Chondrocyte (in vitro differentiated cells): ENCODE data around the gene KIAA0319L. TPM values are rescaled to one million over a fixed set of nuclear protein-coding genes. Genes with fewer than 3 reads are reported as not detected.

Experiments used
- DNase-seq: peaks from one replicate; pipeline ENCODE4 v3.0.0; 2021; ENCODE audit warnings: mixed read lengths, low spot score
- H3K27ac Mint-ChIP-seq: one replicate; pipeline ENCODE4 v1.8.0; 2021; ENCODE audit warnings: mild to moderate bottlenecking, moderate library complexity, mixed read lengths; ENCODE audit not compliant: unreplicated experiment
- H3K27me3 Mint-ChIP-seq: 2 replicates; pipeline ENCODE4 v1.8.0; 2021; ENCODE audit warnings: low read depth, mixed read lengths
- H3K36me3 Mint-ChIP-seq: 2 replicates; pipeline ENCODE4 v1.8.0; 2021; ENCODE audit warnings: low read depth, mixed read lengths
- H3K4me1 Mint-ChIP-seq: 2 replicates; pipeline ENCODE4 v1.8.0; 2021; ENCODE audit warnings: low read depth, mild to moderate bottlenecking, mixed read lengths
- H3K4me3 Mint-ChIP-seq: one replicate; pipeline ENCODE4 v1.8.0; 2021; ENCODE audit warnings: mild to moderate bottlenecking, moderate library complexity, mixed read lengths; ENCODE audit not compliant: unreplicated experiment
- H3K9me3 Mint-ChIP-seq: 2 replicates; pipeline ENCODE4 v1.8.0; 2021; ENCODE audit warnings: low read depth, mixed read lengths
- CTCF ChIP-seq: fragments of 200-600 bp; sonication (generic); IDR thresholded peaks from 2 replicates; pipeline ENCODE4 v1.5.0; 2021; ENCODE audit warnings: antibody characterized with exemption, mild to moderate bottlenecking, moderate library complexity
- total RNA-seq: library from RNA; stranded (reverse); gene quantifications from 3 replicates; pipeline ENCODE4 v1.2.1, GENCODE V29; 2021

Gene KIAA0319L
- total RNA-seq, 1 donor from 2014 or later: 28.7 TPM

GRCh38 chr1:35506960-35507912 lies 50.0 kb downstream of the KIAA0319L start:
- peaks cover 11% of the 10 kb centered on the region for H3K36me3 Mint-ChIP-seq
- no peak for DNase-seq
- no peak overlapping the region for H3K4me3 Mint-ChIP-seq
- peaks cover 17% of the 10 kb centered on the region for H3K4me1 Mint-ChIP-seq
- H3K27me3 Mint-ChIP-seq: no peaks in the 10 kb centered on the region
- no peak for TF ChIP-seq CTCF
- H3K27ac Mint-ChIP-seq: no peak overlapping the region
- H3K9me3 Mint-ChIP-seq: no peaks in the 10 kb centered on the region

- H3K4me3 Mint-ChIP-seq: no peak overlapping the region
- H3K27me3 Mint-ChIP-seq: no peaks in the 10 kb centered on the region
- peaks cover 17% of the 10 kb centered on the region for H3K4me1 Mint-ChIP-seq
- H3K27ac Mint-ChIP-seq: no peak overlapping the region
- no peak for DNase-seq
- no peaks in the 10 kb centered on the region for H3K9me3 Mint-ChIP-seq
- H3K36me3 Mint-ChIP-seq: peaks cover 11% of the 10 kb centered on the region
- TF ChIP-seq CTCF: no peak
Observed at GRCh38 chr1:35505911-35506798, 51.0 kb downstream of the KIAA0319L start.

GRCh38 chr1:35502242-35502641 lies 55.0 kb downstream of the KIAA0319L start:
- no peaks in the 10 kb centered on the region for H3K9me3 Mint-ChIP-seq
- H3K4me3 Mint-ChIP-seq: no peak overlapping the region
- no peaks in the 10 kb centered on the region for H3K27me3 Mint-ChIP-seq
- peaks cover 13% of the 10 kb centered on the region for H3K36me3 Mint-ChIP-seq
- H3K27ac Mint-ChIP-seq: no peak overlapping the region
- peaks cover 20% of the 10 kb centered on the region for H3K4me1 Mint-ChIP-seq
- TF ChIP-seq CTCF: no peak
- no peak for DNase-seq

GRCh38 chr1:35500439-35500838 lies 56.8 kb downstream of the KIAA0319L start:
- Mint-ChIP-seq H3K27me3 (no peaks in the 10 kb centered on the region), H3K4me3 (no peak overlapping the region), H3K27ac (no peak overlapping the region), H3K4me1 (peaks cover 3% of the 10 kb centered on the region), H3K9me3 (no peaks in the 10 kb centered on the region), H3K36me3 (peaks cover 7% of the 10 kb centered on the region)
- no peak for DNase-seq
- no peak for TF ChIP-seq CTCF

- Mint-ChIP-seq H3K4me1 (peaks cover 3% of the 10 kb centered on the region), H3K36me3 (peaks cover 7% of the 10 kb centered on the region), H3K4me3 (no peak overlapping the region), H3K9me3 (no peaks in the 10 kb centered on the region), H3K27me3 (no peaks in the 10 kb centered on the region), H3K27ac (no peak overlapping the region)
- no peak for TF ChIP-seq CTCF
- no peak for DNase-seq
Observed at GRCh38 chr1:35499652-35500176, 57.5 kb downstream of the KIAA0319L start.
